Ectodermal cell (in vitro differentiated cells): ENCODE measurements around the gene THSD4.
"Not testable (repeated sequence)": the region's sequence is repeated elsewhere in the genome, so short reads cannot be mapped to it uniquely, and the experiment has no call there.

ENCODE experiments used
- H3K27ac ChIP-seq: 2 replicates; pipeline ENCODE4 v1.7.0; 2013; ENCODE audit warnings: mild to moderate bottlenecking, low read depth, low read length; ENCODE audit not compliant: insufficient read depth, poor library complexity, severe bottlenecking
- H3K27me3 ChIP-seq: 2 replicates; pipeline ENCODE4 v1.7.0; 2013; ENCODE audit warnings: mild to moderate bottlenecking, low read length; ENCODE audit not compliant: insufficient read depth, control insufficient read depth, poor library complexity, severe bottlenecking
- H3K36me3 ChIP-seq: one replicate; pipeline ENCODE4 v1.7.0; 2013; ENCODE audit warnings: low read length; ENCODE audit not compliant: control insufficient read depth, insufficient read depth
- H3K4me1 ChIP-seq: one replicate; pipeline ENCODE4 v1.7.0; 2013; ENCODE audit warnings: low read length; ENCODE audit not compliant: control insufficient read depth, insufficient read depth
- H3K4me3 ChIP-seq: 2 replicates; pipeline ENCODE4 v1.7.0; 2013; ENCODE audit warnings: low read depth, low read length, control low read depth; ENCODE audit not compliant: insufficient read depth
- H3K9me3 ChIP-seq: 2 replicates; pipeline ENCODE4 v1.7.0; 2013; ENCODE audit warnings: mild to moderate bottlenecking, low read length, moderate library complexity; ENCODE audit not compliant: control insufficient read depth
- WGBS, 2 experiments: methylation state at CpG; one replicate each; pipeline ENCODE4 v1.1.7; 2013; ENCODE audit warnings: missing lambda C conversion rate in 2 of 2; 5-methylcytosine and 5-hydroxymethylcytosine counted together

The THSD4 gene

GRCh38 chr15:71396536-71397125 is 281.4 kb downstream of the THSD4 start:
- 80 to 85% methylated on average over 8 of the region's 8 CpGs for WGBS, 2 experiments
- Histone ChIP-seq H3K4me3 (no peak overlapping the region), H3K4me1 (peaks cover 15% of the 10 kb centered on the region), H3K9me3 (no peaks in the 10 kb centered on the region), H3K27ac (no peak overlapping the region), H3K36me3 (no peaks in the 10 kb centered on the region), H3K27me3 (no peaks in the 10 kb centered on the region)

GRCh38 chr15:71397377-71397776 is 282.1 kb downstream of the THSD4 start:
- no peaks in the 10 kb centered on the region for H3K9me3 ChIP-seq
- H3K27me3 ChIP-seq, result no peaks in the 10 kb centered on the region
- H3K4me1 ChIP-seq, result peaks cover 15% of the 10 kb centered on the region
- H3K27ac ChIP-seq, result no peak overlapping the region
- no peaks in the 10 kb centered on the region for H3K36me3 ChIP-seq
- H3K4me3 ChIP-seq, result no peak overlapping the region
- 92 to 93% methylated on average over 2 of the region's 2 CpGs for WGBS, 2 experiments

DNA sequence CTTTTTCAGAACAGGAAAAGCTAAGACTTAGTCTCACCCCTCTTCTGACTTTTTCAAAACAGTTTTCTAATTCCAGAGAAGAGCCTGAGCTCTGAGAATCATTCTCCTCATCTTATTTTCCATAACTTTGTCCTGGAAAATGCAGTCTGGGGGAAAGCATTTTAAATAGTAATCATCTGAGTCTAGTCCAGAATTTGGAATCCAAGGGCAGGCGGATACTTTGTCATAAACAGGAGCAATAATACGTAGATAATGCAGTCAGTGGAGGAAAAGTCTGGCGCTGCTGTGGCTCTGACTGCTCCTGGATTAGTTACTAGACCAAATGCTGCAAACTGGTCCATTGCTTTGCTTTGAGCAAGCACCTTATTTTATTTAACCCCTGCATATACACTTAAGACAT is 285.0 kb downstream of the THSD4 start:
- no peak overlapping the region for H3K4me3 ChIP-seq
- no peak overlapping the region for H3K27ac ChIP-seq
- no peaks in the 10 kb centered on the region for H3K4me1 ChIP-seq
- H3K36me3 ChIP-seq, result no peaks in the 10 kb centered on the region
- H3K9me3 ChIP-seq, result no peaks in the 10 kb centered on the region
- no peaks in the 10 kb centered on the region for H3K27me3 ChIP-seq
- WGBS, 2 experiments, result 90 to 99% methylated on average over 3 of the region's 3 CpGs

- H3K27me3 ChIP-seq, H3K4me1 ChIP-seq, H3K4me3 ChIP-seq, H3K27ac ChIP-seq, H3K36me3 ChIP-seq, H3K9me3 ChIP-seq: not testable (repeated sequence)
- WGBS, 2 experiments, result 80 to 95% methylated on average over 2 to 3 of the region's 3 CpGs
Measured at GRCh38 chr15:71401728-71402127, 286.5 kb downstream of the THSD4 start.

- Histone ChIP-seq H3K27me3 (no peaks in the 10 kb centered on the region), H3K36me3 (no peaks in the 10 kb centered on the region), H3K27ac (no peak overlapping the region), H3K9me3 (no peaks in the 10 kb centered on the region), H3K4me1 (no peaks in the 10 kb centered on the region), H3K4me3 (no peak overlapping the region)
- 95 to 100% methylated on average over 1 of the region's 1 CpG for WGBS, 2 experiments
Measured at GRCh38 chr15:71409541-71409940, 294.3 kb downstream of the THSD4 start.

GRCh38 chr15:71410347-71410746 is 295.1 kb downstream of the THSD4 start:
- Histone ChIP-seq H3K4me1 (no peaks in the 10 kb centered on the region), H3K9me3 (no peaks in the 10 kb centered on the region), H3K4me3 (no peak overlapping the region), H3K36me3 (no peaks in the 10 kb centered on the region), H3K27ac (no peak overlapping the region), H3K27me3 (no peaks in the 10 kb centered on the region)
- 94 to 97% methylated on average over 6 of the region's 6 CpGs for WGBS, 2 experiments

GRCh38 chr15:71411538-71412482 is 296.5 kb downstream of the THSD4 start:
- Histone ChIP-seq H3K27ac (no peak overlapping the region), H3K27me3 (no peaks in the 10 kb centered on the region), H3K9me3 (no peaks in the 10 kb centered on the region), H3K36me3 (no peaks in the 10 kb centered on the region), H3K4me1 (no peaks in the 10 kb centered on the region), H3K4me3 (no peak overlapping the region)
- WGBS, 2 experiments, result 87 to 89% methylated on average over 16 of the region's 16 CpGs

GRCh38 chr15:71413419-71413818 is 298.1 kb downstream of the THSD4 start:
- Histone ChIP-seq H3K27ac (no peak overlapping the region), H3K27me3 (no peaks in the 10 kb centered on the region), H3K4me1 (no peaks in the 10 kb centered on the region), H3K9me3 (no peaks in the 10 kb centered on the region), H3K36me3 (no peaks in the 10 kb centered on the region), H3K4me3 (no peak overlapping the region)
- WGBS, 2 experiments, result 94 to 95% methylated on average over 3 of the region's 3 CpGs

DNA sequence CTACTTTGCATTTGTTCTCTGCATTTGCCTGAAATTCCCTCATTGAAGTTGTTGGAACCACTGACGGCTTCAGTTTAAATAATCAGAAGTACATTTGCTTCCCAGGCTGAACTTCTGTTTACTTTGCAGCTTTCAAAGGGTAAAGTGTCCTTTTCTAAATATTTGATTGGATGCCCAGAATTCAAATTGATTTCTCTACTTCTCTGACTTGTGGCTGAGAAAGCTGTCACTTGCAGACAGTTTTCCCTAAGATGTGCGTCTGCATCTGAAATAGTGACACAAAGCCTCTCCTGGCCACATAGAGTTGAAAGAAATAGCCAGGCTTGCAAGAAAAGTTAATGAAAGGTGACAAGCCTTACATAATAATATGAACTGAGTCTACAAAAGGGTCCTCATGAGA is 299.6 kb downstream of the THSD4 start:
- Histone ChIP-seq H3K4me1 (no peaks in the 10 kb centered on the region), H3K9me3 (no peaks in the 10 kb centered on the region)
- WGBS, 2 experiments, result 76 to 82% methylated on average over 2 of the region's 2 CpGs

DNA sequence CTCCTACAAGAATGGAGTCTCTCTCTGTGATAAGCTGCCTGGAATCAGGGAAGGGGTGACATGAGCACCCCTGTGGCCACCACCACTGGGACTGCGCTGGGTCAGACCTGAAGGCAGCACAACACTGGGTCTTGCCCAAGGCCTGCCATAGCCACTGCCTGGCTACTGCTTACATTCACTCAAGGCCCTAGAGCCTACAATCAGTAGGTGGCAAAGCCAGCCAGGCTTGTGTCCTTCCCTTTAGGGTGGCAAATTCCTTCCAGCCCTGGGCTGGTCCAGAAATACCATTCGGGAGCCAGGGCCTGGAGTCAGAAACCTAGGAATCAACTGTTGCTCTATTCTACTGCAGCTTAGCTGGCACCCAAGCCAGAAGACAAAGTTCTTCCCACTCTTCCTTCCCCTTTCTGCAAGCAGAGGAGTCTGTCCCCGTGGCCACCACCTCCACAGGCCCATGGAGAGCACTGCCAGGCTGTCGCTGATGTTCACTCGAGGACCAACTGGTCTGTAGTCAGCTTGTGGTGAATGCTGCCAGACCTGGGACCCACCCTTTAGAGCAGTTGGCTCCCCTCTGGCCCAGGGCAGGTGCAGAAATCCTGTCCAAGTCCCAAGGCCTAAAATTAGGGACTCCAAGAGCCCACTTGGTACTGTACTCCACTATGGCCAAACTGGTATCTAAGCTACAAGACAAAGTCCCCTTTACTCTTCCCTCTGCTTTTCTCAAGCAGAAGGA is 307.4 kb downstream of the THSD4 start:
- no peaks in the 10 kb centered on the region for H3K27me3 ChIP-seq
- H3K4me1 ChIP-seq, result no peaks in the 10 kb centered on the region
- 92 to 95% methylated on average over 5 of the region's 5 CpGs for WGBS, 2 experiments
- no peaks in the 10 kb centered on the region for H3K9me3 ChIP-seq
- H3K27ac ChIP-seq, result no peak overlapping the region
- H3K36me3 ChIP-seq, result no peaks in the 10 kb centered on the region
- H3K4me3 ChIP-seq, result no peak overlapping the region

More for the DNA sequence above, 299.6 kb downstream of the THSD4 start:
- H3K27me3 ChIP-seq, result no peaks in the 10 kb centered on the region
- no peak overlapping the region for H3K4me3 ChIP-seq
- H3K36me3 ChIP-seq, result no peaks in the 10 kb centered on the region
- H3K27ac ChIP-seq, result no peak overlapping the region
